M059J (cell line): ENCODE data around the gene NT5C2. TPM values are rescaled to one million over a fixed set of nuclear protein-coding genes. Genes with fewer than 3 reads are reported as not detected.
"Not testable (repeated sequence)": the region's sequence is repeated elsewhere in the genome, so short reads cannot be mapped to it uniquely, and the experiment has no call there.

Source experiments
- DNase-seq: peaks from one replicate; pipeline ENCODE4 v3.0.0-alpha.2; 2012; ENCODE audit warnings: low read depth
- total RNA-seq: library from RNA; depleted of rRNA; stranded (reverse); fragments of >200 nt; shearing (Covaris generic); gene quantifications from 2 replicates; pipeline ENCODE4 v1.2.3, GENCODE V29; 2014; rRNA removed

NT5C2 gene
- 43.8 and 71.4 TPM in 2 replicates for total RNA-seq

- peak; percentile 58 for DNase-seq
These were observed at the start of gene NT5C2 for GRCh38 chr10:103193107-103193819. Gene NT5C2, minus strand, starts transcription at chr10:103193272. Its CDS starts 18,314 bp downstream, at chr10:103174958.

GRCh38 chr10:103241262-103242011 lies 48.4 kb upstream of the NT5C2 start:
- DNase-seq = peak; percentile 89

- peak; percentile 41 for DNase-seq
These were observed 45.6 kb upstream of the NT5C2 start for GRCh38 chr10:103238506-103239252.

GRCh38 chr10:103235775-103236174 lies 42.7 kb upstream of the NT5C2 start:
- no peak for DNase-seq

GRCh38 chr10:103232772-103233488 lies 39.9 kb upstream of the NT5C2 start:
- peak; percentile 78 for DNase-seq

GRCh38 chr10:103232131-103232673 lies 39.1 kb upstream of the NT5C2 start:
- peak; percentile 63 for DNase-seq

- DNase-seq = peak; percentile 95
These were observed 38.0 kb upstream of the NT5C2 start for GRCh38 chr10:103231047-103231551.

- DNase-seq = no peak
These were observed 34.3 kb upstream of the NT5C2 start for GRCh38 chr10:103227416-103227815.

- DNase-seq = no peak
These were observed 32.9 kb upstream of the NT5C2 start for GRCh38 chr10:103225939-103226338.

- not testable (repeated sequence) for DNase-seq
These were observed 31.6 kb upstream of the NT5C2 start for GRCh38 chr10:103224721-103225120.

- no peak for DNase-seq
These were observed 31.1 kb upstream of the NT5C2 start for GRCh38 chr10:103224133-103224532.

GRCh38 chr10:103216362-103216761 lies 23.3 kb upstream of the NT5C2 start:
- not testable (repeated sequence) for DNase-seq

- no peak for DNase-seq
These were observed 22.5 kb upstream of the NT5C2 start for GRCh38 chr10:103215601-103216000.

- not testable (repeated sequence) for DNase-seq
These were observed 17.2 kb upstream of the NT5C2 start for GRCh38 chr10:103210262-103210661.

GRCh38 chr10:103207643-103208042 lies 14.6 kb upstream of the NT5C2 start:
- DNase-seq = not testable (repeated sequence)

GRCh38 chr10:103207141-103207540 lies 14.1 kb upstream of the NT5C2 start:
- DNase-seq = no peak

GRCh38 chr10:103206715-103207114 lies 13.6 kb upstream of the NT5C2 start:
- not testable (repeated sequence) for DNase-seq

GRCh38 chr10:103205401-103205800 lies 12.3 kb upstream of the NT5C2 start:
- not testable (repeated sequence) for DNase-seq

GRCh38 chr10:103204353-103205255 lies 11.5 kb upstream of the NT5C2 start:
- DNase-seq = no peak

GRCh38 chr10:103203466-103203865 lies 10.4 kb upstream of the NT5C2 start:
- no peak for DNase-seq
